K562 (cell line): Measurements from ENCODE around the gene ZNF366.

Source experiments
- ATF1 ChIP-seq, 2 experiments: fragments of 450-650 bp in 1 of 2; IDR thresholded peaks; 2 replicates each; pipeline ENCODE4 v1.6.1; 2016; ENCODE audit warnings: missing compliant biosample characterization in 1 of 2, missing genetic modification characterization in 1 of 2
- CHCHD3 ChIP-seq: fragments of 250-450 bp; sonication (Bioruptor Pico); IDR thresholded peaks from 2 replicates; pipeline ENCODE4 v2.1.2; 2022; ENCODE audit warnings: mild to moderate bottlenecking
- MAX ChIP-seq: sonication (generic); formaldehyde crosslinking; IDR thresholded peaks from 2 replicates; pipeline ENCODE4 v1.9.0; 2022; ENCODE audit warnings: mild to moderate bottlenecking, missing genetic modification reagents
- MEF2D ChIP-seq: conservative IDR thresholded peaks from 2 replicates; pipeline ENCODE4 v1.6.1; 2016; ENCODE audit warnings: low read depth, missing genetic modification characterization, missing compliant biosample characterization
- MYC ChIP-seq, 2 experiments: fragments of 250-450 bp in 1 of 2; sonication (Bioruptor Pico) in 1 of 2; IDR thresholded peaks; 2 replicates each; pipeline versions ENCODE4 v1.5.1 to v1.6.1; 2012 to 2021; ENCODE audit warnings: low read depth in 2 of 2, borderline replicate concordance in 1 of 2, improper control_type of control experiment in 1 of 2, low read length in 1 of 2, mild to moderate bottlenecking in 1 of 2, moderate library complexity in 1 of 2
- SIN3B ChIP-seq: fragments of 450-650 bp; IDR thresholded peaks from 2 replicates; pipeline ENCODE4 v1.6.1; 2017; ENCODE audit warnings: low read depth, mild to moderate bottlenecking, moderate library complexity
- ZBTB40 ChIP-seq, 2 experiments: fragments of 450-650 bp in 1 of 2; sonication (generic) in 1 of 2; formaldehyde crosslinking in 1 of 2; IDR thresholded peaks; 2 replicates each; pipeline versions ENCODE4 v1.7.1 to v1.9.0; 2016 to 2022; ENCODE audit warnings: inconsistent platforms in 1 of 2, mild to moderate bottlenecking in 1 of 2, missing genetic modification reagents in 1 of 2
- ZNF23 ChIP-seq: fragments of 250-450 bp; sonication (Bioruptor Pico); IDR thresholded peaks from 2 replicates; pipeline ENCODE4 v1.4.0; 2020; ENCODE audit warnings: mild to moderate bottlenecking
- ZNF253 ChIP-seq: fragments of 250-450 bp; sonication (Bioruptor Pico); conservative IDR thresholded peaks from 2 replicates; pipeline ENCODE4 v1.6.1; 2021; ENCODE audit warnings: mild to moderate bottlenecking
- ZNF3 ChIP-seq: fragments of 250-450 bp; sonication (Bioruptor Pico); IDR thresholded peaks from 2 replicates; pipeline ENCODE4 v1.5.0; 2021; ENCODE audit warnings: mild to moderate bottlenecking, moderate library complexity
- ZNF76 ChIP-seq: fragments of 250-450 bp; sonication (Bioruptor Pico); IDR thresholded peaks from 2 replicates; pipeline ENCODE4 v1.4.0; 2020; ENCODE audit warnings: mild to moderate bottlenecking, moderate library complexity, borderline replicate concordance

GRCh38 chr5:72441094-72441723, 66.0 kb downstream of the ZNF366 start:
- no peak for TF ChIP-seq ZNF3 (CRISPR knock-in tag)
- TF ChIP-seq MYC (IDR thresholded peaks at IDR 0.05; ENCODE audit: low read depth, low read length), result no peak
- no peak for TF ChIP-seq MYC (CRISPR knock-in tag; IDR thresholded peaks at IDR 0.05; ENCODE audit: borderline replicate concordance, low read depth)
- no peak for TF ChIP-seq ZBTB40 (IDR thresholded peaks at IDR 0.05)
- TF ChIP-seq ZBTB40 (CRISPR knock-in tag; IDR thresholded peaks at IDR 0.05), result no peak
- TF ChIP-seq ATF1 (CRISPR knock-in tag; IDR thresholded peaks at IDR 0.05), result no peak
- no peak for TF ChIP-seq ATF1 (tag; IDR thresholded peaks at IDR 0.05)
- no peak for TF ChIP-seq MAX (CRISPR knock-in tag)
- no peak for TF ChIP-seq ZNF76 (CRISPR knock-in tag)
- no peak for TF ChIP-seq SIN3B
- TF ChIP-seq CHCHD3 (CRISPR knock-in tag), result no peak
- TF ChIP-seq ZNF23 (CRISPR knock-in tag), result no peak
- no peak for TF ChIP-seq ZNF253 (CRISPR knock-in tag)
- TF ChIP-seq MEF2D (tag), result no peak
